ENCODE measurements around the gene LRCOL1. TPM values are rescaled to one million over a fixed set of nuclear protein-coding genes. Genes with fewer than 3 reads are reported as not detected.
A peak's percentile ranks its signal among the peaks of the same experiment; 100 is the strongest.

The LRCOL1 gene
- total RNA-seq, 1 experiment from 2014 or later: not detected

GRCh38 chr12:132635076-132635955 is 24.9 kb upstream of the LRCOL1 start:
- DNase-seq (ENCODE audit: low read depth): no peak

- DNase-seq (ENCODE audit: low read depth): no peak
Observed at GRCh38 chr12:132634411-132634990, 24.1 kb upstream of the LRCOL1 start.

- DNase-seq (ENCODE audit: low read depth): no peak
Observed at GRCh38 chr12:132633901-132634300, 23.5 kb upstream of the LRCOL1 start.

- no peak for DNase-seq (ENCODE audit: low read depth)
Observed at GRCh38 chr12:132633398-132633797, 23.0 kb upstream of the LRCOL1 start.

GRCh38 chr12:132632521-132633228 is 22.3 kb upstream of the LRCOL1 start:
- no peak for DNase-seq (ENCODE audit: low read depth)

GRCh38 chr12:132631666-132632065 is 21.3 kb upstream of the LRCOL1 start:
- no peak for DNase-seq (ENCODE audit: low read depth)

- no peak for DNase-seq (ENCODE audit: low read depth)
Observed at GRCh38 chr12:132630672-132631071, 20.3 kb upstream of the LRCOL1 start.

- DNase-seq (ENCODE audit: low read depth): no peak
Observed at GRCh38 chr12:132629330-132629729, 18.9 kb upstream of the LRCOL1 start.

- no peak for DNase-seq (ENCODE audit: low read depth)
Observed at GRCh38 chr12:132625731-132626430, 15.5 kb upstream of the LRCOL1 start.

GRCh38 chr12:132624910-132625630 is 14.7 kb upstream of the LRCOL1 start:
- DNase-seq (ENCODE audit: low read depth): no peak

GRCh38 chr12:132624186-132624855 is 13.9 kb upstream of the LRCOL1 start:
- DNase-seq (ENCODE audit: low read depth): no peak

- no peak for DNase-seq (ENCODE audit: low read depth)
Observed at GRCh38 chr12:132623072-132623869, 12.9 kb upstream of the LRCOL1 start.

GRCh38 chr12:132622437-132623071 is 12.2 kb upstream of the LRCOL1 start:
- DNase-seq (ENCODE audit: low read depth): peak; percentile 66

GRCh38 chr12:132621657-132622435 is 11.5 kb upstream of the LRCOL1 start:
- no peak for DNase-seq (ENCODE audit: low read depth)

- DNase-seq (ENCODE audit: low read depth): no peak
Observed at GRCh38 chr12:132620899-132621656, 10.7 kb upstream of the LRCOL1 start.

- no peak for DNase-seq (ENCODE audit: low read depth)
Observed at GRCh38 chr12:132620113-132620898, 9.9 kb upstream of the LRCOL1 start.
